ENCODE results near the gene WDR73. TPM values are rescaled to one million over a fixed set of nuclear protein-coding genes. Genes with fewer than 3 reads are reported as not detected.
"Not testable (repeated sequence)": the region's sequence is repeated elsewhere in the genome, so short reads cannot be mapped to it uniquely, and the experiment has no call there.

The WDR73 gene
- total and polyA plus RNA-seq, 5 donors from 2014 or later = 12.9 to 19.6 (median 19.2) TPM

- DNase-seq (no peak), ATAC-seq (ENCODE audit: low read depth in 2 of 2) (no peak)
- Mint-ChIP-seq H3K27me3 (no peaks in the 10 kb centered on the region), H3K4me3 (no peak overlapping the region), H3K27ac (no peak overlapping the region), H3K36me3 (peaks cover 31% of the 10 kb centered on the region), H3K9me3 (no peaks in the 10 kb centered on the region), H3K4me1 (peaks cover 0 to 10% (median 5%) of the 10 kb centered on the region in 4 donors)
- Histone ChIP-seq H3K36me3 (ENCODE audit: control insufficient read depth, insufficient read depth, low read length) (peaks cover 89% of the 10 kb centered on the region), H3K9me3 (ENCODE audit: control insufficient read depth in 2 of 2, low read length in 2 of 2) (no peaks in the 10 kb centered on the region), H3K27ac (ENCODE audit: insufficient read depth, low read length, poor library complexity, severe bottlenecking) (no peak overlapping the region), H3K27me3 (ENCODE audit: control insufficient read depth, insufficient read depth, low read length) (no peaks in the 10 kb centered on the region), H3K4me3 (ENCODE audit: low read depth, low read length) (no peak overlapping the region), H3K4me1 (ENCODE audit: control insufficient read depth, insufficient read depth, low read length, poor library complexity, severe bottlenecking) (no peaks in the 10 kb centered on the region)
These were observed 10.2 kb downstream of the WDR73 start for GRCh38 chr15:84643838-84644237.

GRCh38 chr15:84642640-84643039, 11.4 kb downstream of the WDR73 start:
- not testable (repeated sequence) for H3K4me1 ChIP-seq (ENCODE audit: control insufficient read depth, insufficient read depth, low read length, poor library complexity, severe bottlenecking); H3K27ac ChIP-seq (ENCODE audit: insufficient read depth, low read length, poor library complexity, severe bottlenecking); H3K4me3 Mint-ChIP-seq; H3K27me3 ChIP-seq (ENCODE audit: control insufficient read depth, insufficient read depth, low read length); H3K27me3 Mint-ChIP-seq; DNase-seq; H3K9me3 ChIP-seq (ENCODE audit: control insufficient read depth in 2 of 2, low read length in 2 of 2); H3K27ac Mint-ChIP-seq; ATAC-seq (ENCODE audit: low read depth in 2 of 2); H3K9me3 Mint-ChIP-seq; H3K4me3 ChIP-seq (ENCODE audit: low read depth, low read length)
- Mint-ChIP-seq H3K4me1 (peaks cover 0 to 13% (median 7%) of the 10 kb centered on the region in 4 donors), H3K36me3 (peaks cover 30% of the 10 kb centered on the region)
- H3K36me3 ChIP-seq (ENCODE audit: control insufficient read depth, insufficient read depth, low read length) = peaks cover 89% of the 10 kb centered on the region

- not testable (repeated sequence) for H3K9me3 ChIP-seq (ENCODE audit: control insufficient read depth in 2 of 2, low read length in 2 of 2); H3K9me3 Mint-ChIP-seq; H3K27me3 ChIP-seq (ENCODE audit: control insufficient read depth, insufficient read depth, low read length); H3K27me3 Mint-ChIP-seq; H3K4me1 ChIP-seq (ENCODE audit: control insufficient read depth, insufficient read depth, low read length, poor library complexity, severe bottlenecking); H3K27ac Mint-ChIP-seq; ATAC-seq (ENCODE audit: low read depth in 2 of 2); H3K4me3 ChIP-seq (ENCODE audit: low read depth, low read length); DNase-seq
- Histone ChIP-seq H3K36me3 (ENCODE audit: control insufficient read depth, insufficient read depth, low read length) (peaks cover 86% of the 10 kb centered on the region), H3K27ac (ENCODE audit: insufficient read depth, low read length, poor library complexity, severe bottlenecking) (peak overlapping the region; percentile 5)
- peaks cover 27% of the 10 kb centered on the region for H3K36me3 Mint-ChIP-seq
- H3K4me1 Mint-ChIP-seq = peaks cover 0 to 15% (median 6%) of the 10 kb centered on the region in 4 donors
- peak overlapping the region in 1 of 4 donors; percentile 88 for H3K4me3 Mint-ChIP-seq
These were observed 12.2 kb downstream of the WDR73 start for GRCh38 chr15:84641871-84642270.

- Histone ChIP-seq H3K27me3 (ENCODE audit: control insufficient read depth, insufficient read depth, low read length) (no peaks in the 10 kb centered on the region), H3K4me3 (ENCODE audit: low read depth, low read length) (no peak overlapping the region), H3K27ac (ENCODE audit: insufficient read depth, low read length, poor library complexity, severe bottlenecking) (no peak overlapping the region), H3K4me1 (ENCODE audit: control insufficient read depth, insufficient read depth, low read length, poor library complexity, severe bottlenecking) (peaks cover 31% of the 10 kb centered on the region), H3K36me3 (ENCODE audit: control insufficient read depth, insufficient read depth, low read length) (peaks cover 54% of the 10 kb centered on the region), H3K9me3 (ENCODE audit: control insufficient read depth in 2 of 2, low read length in 2 of 2) (no peaks in the 10 kb centered on the region)
- Mint-ChIP-seq H3K4me3 (peak overlapping the region in 2 of 4 donors; percentile 65 to 68), H3K4me1 (peaks cover 17 to 39% (median 23%) of the 10 kb centered on the region in 4 donors), H3K9me3 (no peaks in the 10 kb centered on the region), H3K36me3 (peaks cover 25% of the 10 kb centered on the region), H3K27ac (peak overlapping the region in 1 of 3 donors; percentile 73), H3K27me3 (no peaks in the 10 kb centered on the region)
- DNase-seq = peak in 1 of 3 donors; percentile 52
- no peak for ATAC-seq (ENCODE audit: low read depth in 2 of 2)
These were observed 16.0 kb downstream of the WDR73 start for GRCh38 chr15:84638103-84638502.

GRCh38 chr15:84634228-84634837, 19.8 kb downstream of the WDR73 start:
- H3K27ac Mint-ChIP-seq = peak overlapping the region; percentile 77 to 87 (median 84)
- peaks cover 0 to 2% (median 0%) of the 10 kb centered on the region in 7 donors for H3K9me3 Mint-ChIP-seq
- peak overlapping the region; percentile 91 to 95 (median 94) for H3K4me3 Mint-ChIP-seq
- DNase-seq (peak in 2 of 3 donors; percentile 28 to 45), ATAC-seq (ENCODE audit: low read depth in 2 of 2) (no peak)
- H3K36me3 ChIP-seq (ENCODE audit: control insufficient read depth, insufficient read depth, low read length) = peaks cover 20% of the 10 kb centered on the region
- peaks cover 23 to 68% (median 42%) of the 10 kb centered on the region in 4 donors for H3K4me1 Mint-ChIP-seq
- H3K27me3 ChIP-seq (ENCODE audit: control insufficient read depth, insufficient read depth, low read length) = no peaks in the 10 kb centered on the region
- H3K36me3 Mint-ChIP-seq = peaks cover 19% of the 10 kb centered on the region
- H3K9me3 ChIP-seq (ENCODE audit: control insufficient read depth in 2 of 2, low read length in 2 of 2) = no peaks in the 10 kb centered on the region
- no peaks in the 10 kb centered on the region for H3K27me3 Mint-ChIP-seq
- peaks cover 54% of the 10 kb centered on the region for H3K4me1 ChIP-seq (ENCODE audit: control insufficient read depth, insufficient read depth, low read length, poor library complexity, severe bottlenecking)
- H3K4me3 ChIP-seq (ENCODE audit: low read depth, low read length) = peak overlapping the region; percentile 88
- H3K27ac ChIP-seq (ENCODE audit: insufficient read depth, low read length, poor library complexity, severe bottlenecking) = peak overlapping the region; percentile 83

- Histone ChIP-seq H3K9me3 (ENCODE audit: control insufficient read depth in 2 of 2, low read length in 2 of 2) (no peaks in the 10 kb centered on the region), H3K27ac (ENCODE audit: insufficient read depth, low read length, poor library complexity, severe bottlenecking) (peak overlapping the region; percentile 83), H3K27me3 (ENCODE audit: control insufficient read depth, insufficient read depth, low read length) (no peaks in the 10 kb centered on the region), H3K36me3 (ENCODE audit: control insufficient read depth, insufficient read depth, low read length) (peaks cover 14% of the 10 kb centered on the region), H3K4me3 (ENCODE audit: low read depth, low read length) (peak overlapping the region; percentile 88), H3K4me1 (ENCODE audit: control insufficient read depth, insufficient read depth, low read length, poor library complexity, severe bottlenecking) (peaks cover 54% of the 10 kb centered on the region)
- Mint-ChIP-seq H3K27me3 (no peaks in the 10 kb centered on the region), H3K4me3 (peak overlapping the region; percentile 94 to 99 (median 98)), H3K27ac (peak overlapping the region; percentile 87 to 98 (median 97)), H3K36me3 (peaks cover 14% of the 10 kb centered on the region), H3K4me1 (peaks cover 23 to 65% (median 43%) of the 10 kb centered on the region in 4 donors), H3K9me3 (peaks cover 0 to 2% (median 0%) of the 10 kb centered on the region in 7 donors)
- peak; percentile 57 to 61 for ATAC-seq (ENCODE audit: low read depth in 2 of 2)
- DNase-seq = peak; percentile 59 to 83 (median 66)
These were observed 20.5 kb downstream of the WDR73 start for GRCh38 chr15:84633311-84634227.

- Mint-ChIP-seq H3K9me3 (peaks cover 0 to 2% (median 0%) of the 10 kb centered on the region in 7 donors), H3K4me1 (peaks cover 23 to 56% (median 40%) of the 10 kb centered on the region in 4 donors)
- no peak for DNase-seq
These were observed 22.3 kb downstream of the WDR73 start for GRCh38 chr15:84631706-84632272.

More at GRCh38 chr15:84631706-84632272, 22.3 kb downstream of the WDR73 start:
- peak overlapping the region; percentile 94 to 99 (median 98) for H3K4me3 Mint-ChIP-seq
- peaks cover 54% of the 10 kb centered on the region for H3K4me1 ChIP-seq (ENCODE audit: control insufficient read depth, insufficient read depth, low read length, poor library complexity, severe bottlenecking)
- H3K27ac Mint-ChIP-seq = peak overlapping the region; percentile 95 to 98 (median 95)
- no peak for ATAC-seq (ENCODE audit: low read depth in 2 of 2)
- H3K27me3 ChIP-seq (ENCODE audit: control insufficient read depth, insufficient read depth, low read length) = no peaks in the 10 kb centered on the region
- no peaks in the 10 kb centered on the region for H3K27me3 Mint-ChIP-seq
- H3K4me3 ChIP-seq (ENCODE audit: low read depth, low read length) = peak overlapping the region; percentile 97
- H3K36me3 Mint-ChIP-seq = peaks cover 11% of the 10 kb centered on the region
- H3K9me3 ChIP-seq (ENCODE audit: control insufficient read depth in 2 of 2, low read length in 2 of 2) = no peaks in the 10 kb centered on the region
- H3K36me3 ChIP-seq (ENCODE audit: control insufficient read depth, insufficient read depth, low read length) = no peaks in the 10 kb centered on the region
- H3K27ac ChIP-seq (ENCODE audit: insufficient read depth, low read length, poor library complexity, severe bottlenecking) = peak overlapping the region; percentile 83
